T-helper 9 cell (primary cell): ENCODE measurements around the gene DIAPH3.
"Not testable (repeated sequence)": the region's sequence is repeated elsewhere in the genome, so short reads cannot be mapped to it uniquely, and the experiment has no call there.

Source experiments
- DNase-seq: peaks from one replicate; pipeline ENCODE4 v3.0.0-alpha.2; 2020

The DIAPH3 gene

DNA sequence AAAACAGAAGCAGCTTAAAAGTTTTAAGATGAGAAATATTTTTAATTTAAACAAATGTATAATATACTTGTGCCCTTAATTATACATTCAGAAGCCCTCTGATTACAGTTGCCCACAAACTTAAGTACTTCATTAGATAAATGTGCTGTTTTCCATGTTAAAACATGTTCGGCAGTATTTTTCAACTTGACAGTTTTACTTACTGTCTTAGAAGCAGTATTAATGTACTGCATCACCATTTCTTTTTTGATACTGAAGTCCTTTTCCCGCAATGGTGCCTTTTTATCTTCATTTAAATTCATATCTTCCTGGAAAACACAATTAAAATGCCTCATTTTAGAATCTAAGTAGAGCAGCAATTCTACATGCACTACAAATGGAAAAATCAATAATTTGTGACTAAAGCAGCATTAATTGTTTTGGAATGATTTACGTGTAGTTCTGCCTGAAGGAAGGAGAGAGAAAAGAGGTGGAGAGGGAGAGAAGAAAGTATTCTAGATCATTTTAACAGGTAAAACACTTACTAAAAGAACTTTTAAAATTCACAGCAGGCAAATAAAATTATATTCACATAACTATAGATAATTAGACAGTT lies 70.2 kb downstream of the DIAPH3 start:
- no peak for DNase-seq

DNA sequence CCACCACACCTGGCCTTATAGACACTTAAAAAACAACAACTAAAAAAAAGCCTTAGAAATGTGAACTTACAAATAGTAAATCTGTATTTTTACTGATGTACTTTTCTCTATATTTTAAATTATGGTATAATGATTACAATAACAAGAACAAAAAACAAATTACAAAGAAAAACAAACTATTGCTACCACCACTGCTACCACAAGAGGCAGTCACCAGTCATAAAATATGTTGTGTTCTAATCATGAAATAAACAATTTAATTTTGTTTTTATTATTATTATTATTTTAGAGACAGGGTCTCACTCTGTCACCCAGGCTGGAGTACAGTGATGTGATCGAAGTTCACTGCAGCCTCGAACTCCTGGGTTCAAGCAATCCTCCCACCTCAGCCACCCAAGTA lies 72.2 kb downstream of the DIAPH3 start:
- no peak for DNase-seq

DNA sequence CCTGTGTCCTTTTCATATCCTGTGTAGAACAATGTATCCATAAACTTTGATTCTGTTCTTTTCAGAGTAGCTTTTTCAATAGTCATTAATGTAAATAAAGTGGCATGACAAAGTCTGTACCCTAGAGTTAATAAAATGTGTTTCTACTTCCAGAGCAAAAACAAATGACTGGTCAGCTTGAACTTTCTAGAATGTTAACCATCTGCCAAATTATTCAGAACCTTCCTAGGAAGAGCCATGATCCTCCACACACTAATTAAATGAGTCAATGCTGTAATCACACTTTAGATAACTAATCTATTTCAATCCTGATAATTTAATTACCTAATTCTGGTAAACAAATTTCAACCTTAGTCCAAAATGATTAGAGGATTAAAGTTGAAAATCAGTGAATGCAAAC lies 73.2 kb downstream of the DIAPH3 start:
- no peak for DNase-seq

DNA sequence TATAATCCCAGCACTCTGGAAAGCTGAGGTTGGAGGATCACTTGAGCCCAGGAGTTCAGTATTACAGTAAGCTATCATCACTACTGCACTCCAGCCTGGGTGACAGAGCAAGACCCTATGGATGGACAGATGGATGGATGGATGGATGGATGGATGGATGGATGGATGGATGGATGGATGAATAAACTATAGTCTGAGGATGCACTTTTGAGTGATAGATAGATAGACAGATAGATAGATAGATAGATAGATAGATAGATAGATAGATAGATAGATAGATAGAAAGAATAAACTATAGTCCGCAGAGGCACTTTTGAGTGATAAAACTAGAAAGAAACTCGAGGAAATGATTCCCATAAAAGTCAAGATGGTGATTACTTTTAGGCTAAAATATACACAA lies 79.9 kb downstream of the DIAPH3 start:
- not testable (repeated sequence) for DNase-seq

DNA sequence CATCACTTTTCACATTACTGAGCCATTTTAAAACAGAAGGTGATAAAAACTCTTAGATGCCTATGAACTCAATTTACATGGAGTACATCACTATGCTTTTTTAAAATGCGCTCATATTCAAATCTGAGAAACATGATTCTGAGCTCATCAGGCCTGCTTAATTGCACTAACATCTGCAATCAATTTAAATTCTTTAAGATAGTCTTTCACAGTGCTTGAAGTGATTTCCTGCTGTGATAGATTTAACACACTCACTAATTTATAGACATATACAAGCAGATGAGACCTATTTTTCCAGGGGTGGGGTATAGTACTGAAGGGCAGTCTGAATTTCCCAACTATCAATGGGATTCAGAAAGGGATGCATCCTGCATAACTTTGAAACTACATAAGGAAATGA lies 82.9 kb downstream of the DIAPH3 start:
- no peak for DNase-seq

DNA sequence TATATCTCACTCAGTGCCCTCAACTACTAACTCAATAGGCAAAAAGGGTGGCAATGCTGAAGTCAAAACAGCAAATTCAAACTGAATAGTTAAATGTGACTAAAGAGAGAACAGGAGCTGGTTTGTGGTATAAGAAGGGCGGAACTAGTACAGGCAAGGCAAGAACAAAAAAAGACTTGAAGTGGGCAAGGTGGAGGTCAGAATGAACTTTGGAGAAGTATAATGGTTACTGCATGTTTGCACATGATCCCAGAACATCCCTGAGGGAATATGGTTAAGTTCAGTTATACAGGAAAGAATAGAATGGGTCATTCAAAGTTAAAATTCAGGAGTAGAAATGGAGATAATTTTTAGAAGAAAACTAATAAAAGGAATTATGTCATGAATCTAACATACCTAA lies 85.5 kb downstream of the DIAPH3 start:
- no peak for DNase-seq

DNA sequence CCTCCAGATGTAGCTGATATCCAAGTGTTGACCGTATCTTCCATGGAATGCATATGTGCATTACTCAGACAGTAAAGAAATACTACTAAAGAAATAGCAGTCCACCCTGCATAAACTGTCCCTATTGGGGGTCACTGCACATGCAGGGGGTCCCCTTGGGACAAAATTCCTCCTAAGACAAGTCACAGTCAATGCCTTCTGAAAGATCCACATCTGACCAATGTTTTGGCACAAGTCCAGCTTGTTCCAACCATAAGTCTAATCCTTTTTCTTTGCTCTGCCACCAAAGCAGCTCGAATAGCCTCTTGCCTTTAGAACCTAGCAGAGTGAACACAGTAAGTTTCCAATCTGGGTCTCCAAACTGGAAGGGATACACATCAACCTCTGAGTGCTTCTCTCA lies 87.9 kb downstream of the DIAPH3 start:
- no peak for DNase-seq

DNA sequence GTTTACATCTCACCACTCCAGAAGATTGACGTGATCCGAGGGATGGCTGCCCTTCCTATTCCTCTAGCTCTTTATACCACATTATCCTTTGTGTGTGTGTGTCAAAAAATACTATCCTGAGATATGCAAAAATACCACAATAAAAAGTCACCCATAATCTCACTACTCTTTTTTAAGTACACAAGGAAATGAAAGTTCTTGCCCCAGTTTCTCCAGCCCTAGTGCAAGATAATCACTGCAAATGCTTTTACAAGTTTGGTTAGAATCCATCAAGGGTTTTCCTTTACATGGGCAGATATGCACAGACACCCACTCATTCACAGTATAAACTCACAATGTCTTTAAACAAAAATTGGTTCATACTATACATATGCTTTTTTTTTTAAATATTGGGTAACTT lies 89.3 kb downstream of the DIAPH3 start:
- no peak for DNase-seq

DNA sequence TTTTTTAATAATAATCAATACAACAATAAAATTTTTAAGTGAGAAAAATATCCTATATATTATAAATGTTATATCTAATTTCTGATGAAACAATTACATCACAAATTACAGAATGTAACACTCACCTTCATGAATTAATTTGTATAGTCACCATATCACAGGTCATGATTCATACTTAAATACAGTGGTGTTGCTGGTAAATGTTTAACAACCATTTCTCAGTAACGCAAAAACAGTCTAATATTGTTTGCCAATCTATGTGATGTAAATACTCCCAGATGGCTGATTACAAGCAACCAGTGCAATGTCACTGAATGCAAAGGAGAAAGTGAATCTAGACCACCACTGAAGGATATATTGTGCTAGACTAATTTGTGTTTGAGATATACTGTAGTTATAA lies 97.5 kb downstream of the DIAPH3 start:
- no peak for DNase-seq

DNA sequence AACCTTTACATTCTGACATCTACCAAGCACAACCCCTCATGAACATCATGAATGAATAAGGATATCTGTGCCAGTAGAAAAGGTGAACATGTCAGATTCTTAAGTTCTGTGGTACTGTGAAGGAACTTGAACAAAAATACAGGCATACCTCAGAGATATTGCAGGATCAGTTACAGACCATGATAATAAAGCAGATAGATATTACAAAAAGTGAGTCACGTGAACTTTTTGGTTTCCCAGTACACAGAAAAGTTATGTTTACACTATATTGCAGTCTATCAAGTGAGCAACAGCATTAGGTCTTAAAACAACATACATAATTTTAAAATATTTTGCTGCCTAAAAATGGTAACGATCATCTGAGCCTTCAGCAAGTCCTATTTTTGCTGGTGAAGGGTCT lies 101.2 kb downstream of the DIAPH3 start:
- DNase-seq = no peak

DNA sequence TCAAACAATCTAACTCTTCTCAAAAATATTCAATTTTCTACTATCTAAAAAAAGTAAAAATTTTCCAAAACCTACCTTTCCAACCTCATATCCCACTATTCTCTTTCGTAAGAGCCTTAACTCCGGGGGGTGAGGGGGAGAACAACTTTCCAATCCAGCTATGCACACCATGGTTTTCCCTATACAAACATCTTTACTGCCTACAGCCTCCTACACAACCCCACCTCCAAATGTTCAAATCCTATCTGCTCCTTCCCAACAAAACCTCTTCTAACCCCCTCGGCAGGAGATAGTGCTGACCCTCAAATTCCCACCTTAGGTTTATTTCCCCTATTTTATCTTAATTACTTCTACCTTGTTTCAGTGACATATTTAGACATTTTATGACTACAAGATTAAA lies 102.0 kb downstream of the DIAPH3 start:
- no peak for DNase-seq

DNA sequence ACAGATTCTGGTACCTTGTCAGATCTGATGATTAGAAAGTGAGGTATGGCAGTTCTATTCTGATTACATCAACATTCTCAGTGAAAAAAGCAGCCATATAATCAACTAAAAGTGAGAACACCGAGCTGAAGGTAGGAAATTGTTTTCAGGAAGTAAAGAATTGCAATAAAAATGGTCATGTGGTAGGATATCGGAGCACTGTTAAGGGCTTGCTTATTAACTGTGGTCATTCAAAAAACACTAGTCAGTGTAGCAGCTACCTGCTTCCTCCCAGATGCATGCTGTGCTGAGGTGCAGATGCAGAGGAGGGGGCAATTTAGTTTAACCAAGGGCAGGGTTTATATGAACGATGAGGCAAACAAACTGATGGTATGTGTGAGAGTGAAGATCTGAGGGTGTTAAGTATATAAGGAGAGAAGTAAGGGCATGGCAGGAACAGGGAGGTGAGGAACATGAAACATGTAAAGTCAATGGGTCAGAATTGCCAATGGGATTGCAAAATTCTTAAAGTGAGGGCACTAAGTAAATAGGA lies 111.9 kb downstream of the DIAPH3 start:
- DNase-seq = no peak

DNA sequence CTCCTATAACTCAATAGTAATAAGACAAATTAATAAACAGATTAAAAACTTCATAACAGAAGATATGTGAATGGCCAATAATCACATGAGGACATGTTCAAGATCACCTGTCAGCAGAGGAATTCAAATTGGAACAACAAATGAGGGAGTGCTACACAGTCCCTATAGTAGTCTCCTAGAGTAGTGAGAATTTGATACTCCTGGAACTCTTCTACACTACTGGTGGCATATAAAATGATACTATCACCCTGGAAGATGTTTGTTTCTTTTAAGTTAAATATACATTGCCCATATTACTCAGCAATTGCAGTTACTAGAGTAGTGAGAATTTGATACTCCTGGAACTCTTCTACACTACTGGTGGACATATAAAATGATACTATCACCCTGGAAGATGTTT lies 115.4 kb downstream of the DIAPH3 start:
- DNase-seq = not testable (repeated sequence)

DNA sequence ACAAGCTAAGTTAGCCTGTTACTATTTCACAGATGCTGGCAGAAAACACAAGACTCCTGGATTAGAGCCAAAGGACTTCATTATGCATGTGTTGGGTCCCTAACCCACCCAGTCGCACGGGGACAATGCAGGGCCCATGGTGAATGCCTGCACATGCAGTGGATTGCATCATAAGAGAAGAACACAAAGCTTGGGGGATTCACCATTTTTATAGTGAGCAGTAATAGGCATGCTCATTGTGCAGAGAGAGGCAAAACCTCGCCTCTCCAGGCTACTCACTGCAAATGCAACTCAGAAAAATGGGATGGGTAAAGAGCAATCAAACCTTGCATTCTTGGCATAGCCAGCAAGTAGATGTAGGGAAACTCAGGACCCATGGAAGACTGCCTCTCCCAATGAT lies 115.8 kb downstream of the DIAPH3 start:
- DNase-seq = no peak

DNA sequence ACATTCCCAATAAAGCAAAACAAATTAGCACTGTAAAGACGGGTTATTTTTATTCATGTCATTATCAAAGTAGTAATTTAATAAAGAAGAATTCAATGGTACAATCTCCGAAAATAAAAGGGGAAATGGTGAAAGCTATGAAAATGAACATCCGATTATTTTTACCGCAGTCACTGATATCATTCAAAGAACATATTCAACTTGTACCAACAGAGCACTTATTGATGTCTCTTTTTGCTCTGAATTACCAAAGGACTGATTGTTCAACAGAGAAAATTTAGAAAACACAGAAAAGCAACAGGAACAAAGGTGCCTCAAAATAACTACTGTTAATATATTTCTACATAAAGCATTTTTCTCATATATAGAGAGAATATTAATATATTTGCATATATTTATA lies 119.4 kb downstream of the DIAPH3 start:
- DNase-seq = no peak

DNA sequence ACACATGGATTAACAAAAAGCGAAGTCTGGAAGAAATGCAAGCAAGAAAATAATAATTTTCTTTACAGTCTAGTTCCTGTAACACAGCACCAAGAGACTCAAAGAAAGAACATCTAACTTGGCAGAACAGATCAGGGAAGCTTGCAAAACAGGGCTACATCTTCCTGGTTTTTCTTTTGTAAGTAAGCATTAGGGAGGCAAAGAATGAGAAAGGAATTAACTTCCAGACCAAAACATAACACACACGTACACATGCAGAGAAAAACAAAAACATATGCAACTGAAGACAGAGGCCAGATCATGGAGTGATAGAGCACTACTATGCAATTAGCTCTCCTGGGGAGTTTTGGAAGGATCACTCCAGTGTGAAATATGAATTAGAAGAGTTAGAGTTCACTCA lies 120.5 kb downstream of the DIAPH3 start:
- DNase-seq = no peak

DNA sequence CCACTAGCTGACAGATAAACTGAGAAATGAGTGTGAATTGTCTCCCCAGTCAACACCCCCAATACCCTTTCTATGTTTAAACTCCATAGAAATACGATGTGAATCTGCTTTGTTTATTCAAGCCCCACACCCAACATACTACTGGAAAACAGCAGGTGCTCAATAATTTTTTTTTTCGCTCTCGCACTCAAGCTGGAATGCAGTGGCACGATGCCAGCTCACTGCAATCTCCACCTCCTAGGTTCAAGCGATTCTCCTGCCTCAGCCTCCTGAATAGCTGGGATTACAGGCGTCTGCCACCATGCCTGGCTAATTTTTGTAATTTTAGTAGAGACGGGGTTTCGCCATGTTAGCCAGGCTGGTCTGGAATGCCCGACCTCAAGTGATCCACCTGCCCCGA lies 123.1 kb downstream of the DIAPH3 start:
- DNase-seq = not testable (repeated sequence)

DNA sequence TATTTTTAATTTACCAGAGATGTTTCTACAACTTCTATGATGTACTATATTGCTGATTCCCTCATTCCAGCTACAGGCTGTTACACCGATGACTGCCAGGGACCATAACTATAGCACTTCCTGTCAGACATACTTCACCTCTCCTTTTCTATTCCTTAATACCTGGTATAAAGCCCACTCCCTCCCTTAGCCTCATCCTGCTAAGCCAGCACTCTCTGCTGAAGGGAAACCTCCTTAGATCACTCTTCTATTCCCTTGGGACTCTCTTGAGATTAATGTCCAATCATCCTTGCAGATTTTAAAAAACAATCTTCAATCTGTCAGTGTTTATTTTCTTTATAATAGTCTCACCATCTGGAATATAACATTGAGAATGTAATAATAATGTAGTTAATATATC lies 127.9 kb downstream of the DIAPH3 start:
- DNase-seq = no peak

DNA sequence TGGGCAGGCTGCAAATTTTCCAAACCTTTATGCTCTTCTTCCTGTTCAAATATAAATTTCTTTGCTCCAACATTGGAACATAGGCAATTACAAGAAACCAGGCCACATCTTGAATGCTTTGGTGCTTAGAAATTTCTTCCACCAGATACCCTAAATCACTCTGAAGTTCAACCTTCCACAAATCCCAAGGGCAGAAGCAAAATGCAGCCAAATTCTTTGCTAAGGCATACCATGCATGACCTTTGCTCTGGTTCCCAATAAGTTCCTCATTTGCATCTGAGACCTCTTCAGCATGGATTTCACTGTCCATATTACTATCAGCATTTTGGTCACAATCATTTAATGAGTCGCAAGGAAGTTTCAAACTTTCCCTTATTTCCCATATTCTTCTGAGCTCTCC lies 130.9 kb downstream of the DIAPH3 start:
- DNase-seq = no peak

DNA sequence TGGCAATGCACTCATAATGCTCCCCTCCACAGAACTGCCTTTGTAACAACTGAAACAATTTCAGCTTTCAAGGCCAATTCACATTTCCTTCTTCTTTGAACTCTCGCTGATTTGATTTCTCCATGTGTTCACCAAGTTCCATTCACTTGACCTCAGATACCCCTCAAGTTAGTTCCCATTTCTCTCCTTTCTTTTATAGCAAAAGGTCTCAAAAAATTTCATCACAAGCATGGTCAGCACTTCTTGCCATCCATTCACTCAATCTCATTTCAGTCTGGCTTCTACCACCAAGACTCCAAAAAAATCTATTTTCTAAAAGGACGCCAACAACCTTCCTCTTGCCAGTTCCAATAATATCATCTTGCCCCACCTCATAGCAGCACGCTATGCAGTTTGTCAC lies 135.7 kb downstream of the DIAPH3 start:
- no peak for DNase-seq

DNA sequence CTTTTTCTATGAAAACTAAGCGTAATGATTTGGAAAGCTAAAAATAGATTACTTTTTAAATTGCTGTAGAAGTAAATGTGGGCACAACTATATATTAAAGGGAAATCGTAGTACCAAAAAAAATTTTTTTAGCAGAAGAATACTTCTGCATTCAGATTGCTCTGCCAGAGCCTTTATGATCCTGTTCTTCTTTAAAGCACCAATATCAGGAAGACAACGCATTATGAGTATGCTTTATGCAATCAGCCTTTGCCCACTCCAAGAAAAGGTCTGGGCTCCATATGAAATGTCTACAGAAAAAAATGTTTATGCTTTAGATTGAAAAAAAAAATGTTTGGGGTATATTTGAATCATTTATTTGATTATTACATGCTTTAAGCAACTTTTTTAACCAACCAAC lies 137.4 kb downstream of the DIAPH3 start:
- no peak for DNase-seq

DNA sequence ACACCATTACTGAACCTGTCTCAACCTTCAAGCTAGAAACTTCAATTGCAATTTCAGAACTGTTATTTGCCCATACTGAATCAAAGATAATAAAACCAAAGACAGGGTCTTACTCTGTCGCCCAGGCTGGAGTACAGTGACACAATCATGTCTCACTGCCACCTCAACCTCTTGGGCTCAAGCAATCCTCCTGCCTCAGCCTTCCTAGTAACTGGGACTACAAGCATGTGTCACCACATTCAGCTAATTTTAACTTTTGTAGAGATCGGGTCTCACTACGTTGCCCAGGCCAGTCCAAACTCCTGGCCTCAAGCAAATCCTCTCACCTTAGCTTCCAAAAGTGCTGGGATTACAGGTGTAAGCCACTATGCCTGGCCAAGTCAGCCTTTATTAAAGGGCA lies 143.4 kb downstream of the DIAPH3 start:
- no peak for DNase-seq

DNA sequence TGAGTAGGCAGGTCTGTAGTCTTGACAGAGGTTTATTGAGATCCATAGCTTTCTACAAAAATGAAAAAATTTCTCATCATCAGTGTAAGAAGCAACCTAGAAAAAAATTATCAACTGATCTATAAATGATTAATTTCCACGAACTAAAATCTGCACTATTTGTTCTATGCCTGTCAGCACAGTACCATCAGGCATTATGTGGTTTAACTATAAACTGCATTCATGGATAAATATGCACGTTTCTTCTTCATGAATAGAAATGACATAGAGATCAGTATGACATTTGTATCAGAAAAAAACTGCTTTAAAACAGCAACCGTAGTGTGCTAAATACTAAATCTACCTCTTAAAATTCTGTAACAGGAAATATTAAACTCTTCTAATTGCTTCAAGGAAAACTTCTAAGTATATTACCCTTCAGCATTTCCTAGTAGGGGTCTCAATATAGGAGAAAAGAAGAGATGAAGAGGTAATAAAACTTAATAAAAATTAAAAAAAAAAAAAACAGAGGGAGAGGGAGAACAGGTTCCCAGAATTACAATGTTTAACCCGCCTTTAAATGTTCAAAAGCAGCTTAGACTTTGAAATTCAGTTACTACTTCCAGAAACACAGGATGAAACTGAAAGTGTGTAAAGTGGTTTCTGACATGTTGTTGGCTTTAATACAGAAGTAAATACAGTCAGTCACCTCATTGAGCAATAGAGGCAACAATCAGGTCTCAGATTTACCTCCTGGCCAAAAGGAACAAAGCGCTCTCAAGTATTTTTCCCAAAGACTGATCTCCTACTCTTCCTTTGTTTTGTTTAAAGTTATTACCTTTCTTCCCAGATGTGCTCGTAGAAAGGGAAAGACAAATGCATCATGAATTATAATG lies 144.4 kb downstream of the DIAPH3 start:
- DNase-seq = no peak

DNA sequence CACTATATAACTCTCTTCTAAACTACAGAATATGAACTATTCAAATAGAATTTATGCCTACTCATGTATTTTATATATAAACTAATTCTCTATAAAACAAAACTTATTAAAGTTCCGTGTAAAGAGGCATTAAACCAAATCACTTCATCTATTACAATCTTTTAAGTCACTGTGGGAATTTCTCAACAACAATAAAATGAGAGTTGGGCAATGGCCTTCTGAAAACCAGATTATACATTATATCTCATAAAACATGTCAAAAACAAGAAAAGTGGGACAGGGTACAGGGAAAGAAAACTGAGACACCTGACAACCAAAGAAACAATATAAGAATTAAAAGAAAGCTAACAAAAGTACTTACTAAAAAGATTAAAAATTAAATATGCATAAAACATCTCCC lies 145.2 kb downstream of the DIAPH3 start:
- DNase-seq = no peak

DNA sequence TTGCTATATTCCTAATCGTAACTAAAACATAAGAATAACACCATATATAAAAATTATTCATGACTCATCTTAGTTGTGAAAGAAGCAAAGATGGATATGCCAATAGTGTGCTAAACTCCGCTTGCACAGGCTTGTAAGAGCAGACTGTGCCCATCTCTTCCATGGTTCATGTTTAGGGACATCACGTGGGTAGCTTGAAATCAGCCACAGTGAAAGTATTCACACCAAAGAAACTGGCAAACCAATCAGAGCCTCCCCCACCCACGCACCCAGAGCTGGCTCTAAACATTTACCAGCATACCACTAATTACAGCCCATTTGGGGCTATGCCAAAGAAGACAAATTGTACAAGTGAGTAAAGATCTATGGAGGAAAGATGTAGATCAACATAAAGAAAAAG lies 147.5 kb downstream of the DIAPH3 start:
- DNase-seq = no peak
